ENCODE data around the gene RS1. TPM values are rescaled to one million over a fixed set of nuclear protein-coding genes. Genes with fewer than 3 reads are reported as not detected.
A peak's percentile ranks its signal among the peaks of the same experiment; 100 is the strongest.

The RS1 gene
- total and polyA plus RNA-seq, 2 of the 4 experiments (the other 2 are of a cell fraction): not detected

DNA sequence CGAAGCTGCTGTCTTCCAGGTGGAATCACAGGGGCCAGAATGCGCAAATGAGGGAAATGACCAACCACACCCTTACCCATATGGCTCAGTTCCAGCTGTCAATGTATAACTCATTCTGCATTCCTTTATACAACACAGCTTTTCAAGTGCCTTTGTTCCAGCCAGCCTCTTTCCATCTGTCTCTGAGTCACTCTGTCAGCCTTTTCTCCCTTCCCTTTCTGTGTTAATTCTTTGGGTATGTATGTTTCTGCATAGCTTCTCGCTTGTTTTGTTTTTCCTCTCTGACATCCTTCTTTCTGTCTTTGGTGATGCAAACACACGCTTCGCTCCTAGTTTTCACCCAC lies 54.5 kb downstream of the RS1 start:
- no peaks in the 10 kb centered on the region for H3K27me3 ChIP-seq (ENCODE audit: control insufficient read depth, insufficient read depth, low read length)
- H3K14ac ChIP-seq (replicated peaks; ENCODE audit: low read depth, low read length): no peak overlapping the region
- H2BK20ac ChIP-seq (ENCODE audit: low read depth, low read length): no peak overlapping the region
- ChIA-PET POLR2A (ENCODE audit: unreplicated experiment) (no interaction called here), CTCF (no interaction called here)
- BruUV-seq (replicated peaks): no TSS peak
- H4K5ac ChIP-seq (ENCODE audit: low read depth, low read length): no peak overlapping the region
- H2BK15ac ChIP-seq (ENCODE audit: low read depth, low read length): no peak overlapping the region
- no peak overlapping the region for H2AFZ ChIP-seq (replicated peaks; ENCODE audit: low read length, poor library complexity)
- TF ChIP-seq, protein P1, sequence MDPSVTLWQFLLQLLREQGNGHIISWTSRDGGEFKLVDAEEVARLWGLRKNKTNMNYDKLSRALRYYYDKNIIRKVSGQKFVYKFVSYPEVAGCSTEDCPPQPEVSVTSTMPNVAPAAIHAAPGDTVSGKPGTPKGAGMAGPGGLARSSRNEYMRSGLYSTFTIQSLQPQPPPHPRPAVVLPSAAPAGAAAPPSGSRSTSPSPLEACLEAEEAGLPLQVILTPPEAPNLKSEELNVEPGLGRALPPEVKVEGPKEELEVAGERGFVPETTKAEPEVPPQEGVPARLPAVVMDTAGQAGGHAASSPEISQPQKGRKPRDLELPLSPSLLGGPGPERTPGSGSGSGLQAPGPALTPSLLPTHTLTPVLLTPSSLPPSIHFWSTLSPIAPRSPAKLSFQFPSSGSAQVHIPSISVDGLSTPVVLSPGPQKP (IDR thresholded peaks at IDR 0.05; ENCODE audit: borderline replicate concordance, low read depth, low read length): no peak
- TF ChIP-seq MAZ (IDR thresholded peaks at IDR 0.05; ENCODE audit: borderline replicate concordance, low read depth, low read length) (no peak), RAD21 (IDR thresholded peaks at IDR 0.05; ENCODE audit: low read length) (no peak), RCOR1 (IDR thresholded peaks at IDR 0.05; ENCODE audit: insufficient replicate concordance, low read length) (no peak), NFE2L2 (IDR thresholded peaks at IDR 0.05; ENCODE audit: low read depth, low read length) (no peak), CHD1 (IDR thresholded peaks at IDR 0.05; ENCODE audit: low read depth, low read length) (no peak), SMC3 (IDR thresholded peaks at IDR 0.05; ENCODE audit: low read depth, low read length) (no peak), POLR2A (IDR thresholded peaks at IDR 0.05; ENCODE audit: low read depth, low read length) (no peak), BHLHE40 (IDR thresholded peaks at IDR 0.05; ENCODE audit: low read depth, low read length) (no peak), MAFK (IDR thresholded peaks at IDR 0.05; ENCODE audit: low read depth, low read length) (no peak), RFX5 (IDR thresholded peaks at IDR 0.05; ENCODE audit: low read depth, low read length) (no peak), FOS (IDR thresholded peaks at IDR 0.05; ENCODE audit: low read depth, low read length) (no peak), CEBPB (IDR thresholded peaks at IDR 0.05; ENCODE audit: low read depth, low read length) (no peak)
- TF ChIP-seq, protein P2, sequence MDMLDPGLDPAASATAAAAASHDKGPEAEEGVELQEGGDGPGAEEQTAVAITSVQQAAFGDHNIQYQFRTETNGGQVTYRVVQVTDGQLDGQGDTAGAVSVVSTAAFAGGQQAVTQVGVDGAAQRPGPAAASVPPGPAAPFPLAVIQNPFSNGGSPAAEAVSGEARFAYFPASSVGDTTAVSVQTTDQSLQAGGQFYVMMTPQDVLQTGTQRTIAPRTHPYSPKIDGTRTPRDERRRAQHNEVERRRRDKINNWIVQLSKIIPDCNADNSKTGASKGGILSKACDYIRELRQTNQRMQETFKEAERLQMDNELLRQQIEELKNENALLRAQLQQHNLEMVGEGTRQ (IDR thresholded peaks at IDR 0.05; ENCODE audit: low read depth, low read length): no peak
- TF ChIP-seq, protein P3, sequence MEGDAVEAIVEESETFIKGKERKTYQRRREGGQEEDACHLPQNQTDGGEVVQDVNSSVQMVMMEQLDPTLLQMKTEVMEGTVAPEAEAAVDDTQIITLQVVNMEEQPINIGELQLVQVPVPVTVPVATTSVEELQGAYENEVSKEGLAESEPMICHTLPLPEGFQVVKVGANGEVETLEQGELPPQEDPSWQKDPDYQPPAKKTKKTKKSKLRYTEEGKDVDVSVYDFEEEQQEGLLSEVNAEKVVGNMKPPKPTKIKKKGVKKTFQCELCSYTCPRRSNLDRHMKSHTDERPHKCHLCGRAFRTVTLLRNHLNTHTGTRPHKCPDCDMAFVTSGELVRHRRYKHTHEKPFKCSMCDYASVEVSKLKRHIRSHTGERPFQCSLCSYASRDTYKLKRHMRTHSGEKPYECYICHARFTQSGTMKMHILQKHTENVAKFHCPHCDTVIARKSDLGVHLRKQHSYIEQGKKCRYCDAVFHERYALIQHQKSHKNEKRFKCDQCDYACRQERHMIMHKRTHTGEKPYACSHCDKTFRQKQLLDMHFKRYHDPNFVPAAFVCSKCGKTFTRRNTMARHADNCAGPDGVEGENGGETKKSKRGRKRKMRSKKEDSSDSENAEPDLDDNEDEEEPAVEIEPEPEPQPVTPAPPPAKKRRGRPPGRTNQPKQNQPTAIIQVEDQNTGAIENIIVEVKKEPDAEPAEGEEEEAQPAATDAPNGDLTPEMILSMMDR (conservative IDR thresholded peaks at IDR 0.05; ENCODE audit: low read depth, low read length): no peak
- no peaks in the 10 kb centered on the region for H3K9me1 ChIP-seq (ENCODE audit: insufficient read depth, low read length)
- H4K91ac ChIP-seq (ENCODE audit: insufficient read depth, low read depth, low read length): no peak overlapping the region
- no peak overlapping the region for H2AK5ac ChIP-seq (ENCODE audit: low read depth, low read length)
- no peaks in the 10 kb centered on the region for H4K20me1 ChIP-seq (ENCODE audit: insufficient read depth, low read length)
- in situ Hi-C loops (cut with MboI; ENCODE audit: low sequenced_read_pairs): no loop called here
- H3K18ac ChIP-seq (ENCODE audit: low read depth, low read length): no peak overlapping the region
- H3K4me2 ChIP-seq (ENCODE audit: low read depth, low read length): no peak overlapping the region
- H2BK120ac ChIP-seq (ENCODE audit: low read depth, low read length): no peak overlapping the region
- 0 out of 2 replicates have a peak, but pooled peaks cover 2% of the 10 kb centered on the region for H3K36me3 ChIP-seq (ENCODE audit: control insufficient read depth, insufficient read depth, low read length)
- no peak overlapping the region for H4K8ac ChIP-seq (ENCODE audit: low read depth in 2 of 2, low read length in 2 of 2)
- dilution Hi-C loops (cut with HindIII; ENCODE audit: low sequenced_read_pairs, unreplicated experiment): no loop called here
- no peak overlapping the region for H2AK9ac ChIP-seq (replicated peaks; ENCODE audit: low read depth, low read length, poor library complexity)
- H3K4ac ChIP-seq (ENCODE audit: low read depth, low read length): no peak overlapping the region; the same call in 1 of the 2 replicates
- no peak overlapping the region for H3K56ac ChIP-seq (ENCODE audit: extremely low read depth, insufficient read depth, low read length)
- intact Hi-C loops (cut with micrococcal nuclease): loop anchor here (1.0 kb wide), 1 partner anchor 195 kb away; no protein-coding TSS in a partner anchor
- H3K27ac ChIP-seq (ENCODE audit: insufficient read depth, low read length): no peak overlapping the region
- H2BK5ac ChIP-seq (ENCODE audit: low read depth, low read length, poor library complexity, severe bottlenecking): no peak overlapping the region
- no peaks in the 10 kb centered on the region for H3K79me1 ChIP-seq (ENCODE audit: low read depth in 1 of 2, low read length in 2 of 2)
- DNase-seq: peak; percentile 76
- H3K9me3 ChIP-seq (ENCODE audit: control insufficient read depth, insufficient read depth, low read length): no peaks in the 10 kb centered on the region
- H3K9ac ChIP-seq (ENCODE audit: low read depth, low read length): no peak overlapping the region
- no peak overlapping the region for H3K4me3 ChIP-seq (ENCODE audit: insufficient read depth, low read depth, low read length)
- 67% methylated on average over 1 of the region's 5 CpGs; no CpG with 5 or more reads in 1 of the 2 experiments for WGBS, 2 experiments (ENCODE audit: extremely low coverage in 2 of 2, insufficient read length in 1 of 2)
- peaks cover 2% of the 10 kb centered on the region for H3K4me1 ChIP-seq (ENCODE audit: control insufficient read depth, insufficient read depth, low read length)
- peak; percentile 75 for ATAC-seq (ENCODE audit: low read depth)
- H3K23ac ChIP-seq (ENCODE audit: low read depth, low read length): no peak overlapping the region

Measured in IMR-90 (cell line).